GM13976 (cell line): ENCODE measurements around the gene CAPS.

ENCODE experiments used
- DNase-seq: peaks from one replicate; pipeline ENCODE4 v3.0.0; 2012; ENCODE audit warnings: low spot score
- CTCF ChIP-seq: IDR thresholded peaks from 2 replicates; pipeline ENCODE4 v1.5.1; 2012; ENCODE audit warnings: borderline replicate concordance, mild to moderate bottlenecking; ENCODE audit not compliant: insufficient read depth; ENCODE audit errors: extremely low read depth, missing control alignments, control extremely low read depth
- in situ Hi-C: fragments of 300-500 bp; cut with MboI; formaldehyde crosslinking; loops from one replicate; pipeline ENCODE4 v1.12.0; 2022; ENCODE audit warnings: low sequenced_read_pairs, mixed read lengths, inconsistent platforms; ENCODE audit not compliant: unreplicated experiment

CAPS gene

GRCh38 chr19:5914946-5915781 lies 1.1 kb downstream of the CAPS start:
- no peak for DNase-seq
- no peak for TF ChIP-seq CTCF
- in situ Hi-C loops, result no loop called here

- no peak for DNase-seq
- no peak for TF ChIP-seq CTCF
- in situ Hi-C loops, result no loop called here
Measured at GRCh38 chr19:5915782-5916165, 1.7 kb downstream of the CAPS start.

GRCh38 chr19:5916181-5916708 lies 2.2 kb downstream of the CAPS start:
- in situ Hi-C loops, result no loop called here
- TF ChIP-seq CTCF, result no peak
- DNase-seq, result no peak

GRCh38 chr19:5917431-5918107 lies 3.5 kb downstream of the CAPS start:
- in situ Hi-C loops, result no loop called here
- no peak for DNase-seq
- TF ChIP-seq CTCF, result no peak

GRCh38 chr19:5918463-5919079 lies 4.5 kb downstream of the CAPS start:
- no peak for DNase-seq
- in situ Hi-C loops, result no loop called here
- TF ChIP-seq CTCF, result no peak

GRCh38 chr19:5921516-5922160 lies 7.6 kb downstream of the CAPS start:
- no peak for DNase-seq

More at GRCh38 chr19:5921516-5922160, 7.6 kb downstream of the CAPS start:
- no peak for TF ChIP-seq CTCF
- in situ Hi-C loops, result no loop called here
